Spleen (tissue), 7 donors: Measurements from ENCODE around the gene AGBL1.

Experiments used
- CTCF ChIP-seq, 11 experiments: fragments of 200-600 bp in 7 of 11; fragments of 450-650 bp in 4 of 11; sonication (generic) in 4 of 11; IDR thresholded peaks in 8 of 11; conservative IDR thresholded peaks in 3 of 11; 1 replicate in 7 of 11; 2 replicates in 4 of 11; pipeline versions ENCODE4 v1.4.0 to v1.8.0; 2016 to 2021; ENCODE audit warnings: antibody characterized with exemption in 11 of 11, inconsistent platforms in 4 of 11, mild to moderate bottlenecking in 1 of 11
- POLR2A ChIP-seq, 3 donors: fragments of 450-650 bp; IDR thresholded peaks; one replicate each; pipeline ENCODE4 v1.5.1; 2017; ENCODE audit warnings: antibody characterized with exemption in 3 of 3, mild to moderate bottlenecking in 1 of 3
- donor health status: DM: no; HTN: no; CAD: no; lungs with moderate emphysema.
- donor health status: DM: no; HTN: no; CAD: no.
- donor health status: DM: no; HTN: no; CAD: no.

GRCh38 chr15:86664581-86664980, 584.9 kb downstream of the AGBL1 start:
- no peak for TF ChIP-seq CTCF (IDR thresholded peaks at IDR 0.05 in 8 of 11, conservative IDR thresholded peaks at IDR 0.05 in 3 of 11)
- no peak for TF ChIP-seq POLR2A (IDR thresholded peaks at IDR 0.05)
